GM20431 (cell line): ENCODE data around the gene KDM8.
"Not testable (repeated sequence)": the region's sequence is repeated elsewhere in the genome, so short reads cannot be mapped to it uniquely, and the experiment has no call there.

ENCODE experiments used
- in situ Hi-C: fragments of 300-500 bp; cut with MseI, MboI; formaldehyde crosslinking; loops from one replicate; pipeline ENCODE4 v1.15.0; 2020; ENCODE audit warnings: low sequenced_read_pairs; ENCODE audit not compliant: unreplicated experiment

Gene KDM8

GRCh38 chr16:27189335-27189972 lies 13.9 kb upstream of the KDM8 start:
- in situ Hi-C loops: no loop called here

- in situ Hi-C loops: no loop called here
Observed at GRCh38 chr16:27190316-27190871, 12.9 kb upstream of the KDM8 start.

- in situ Hi-C loops: no loop called here
Observed at GRCh38 chr16:27191352-27191924, 11.9 kb upstream of the KDM8 start.

- in situ Hi-C loops: no loop called here
Observed at GRCh38 chr16:27193300-27193990, 9.9 kb upstream of the KDM8 start.

GRCh38 chr16:27195076-27195741 lies 8.1 kb upstream of the KDM8 start:
- in situ Hi-C loops: no loop called here

- in situ Hi-C loops: no loop called here
Observed at GRCh38 chr16:27195941-27196595, 7.3 kb upstream of the KDM8 start.

- in situ Hi-C loops: no loop called here
Observed at GRCh38 chr16:27197004-27197403, 6.3 kb upstream of the KDM8 start.

- in situ Hi-C loops: no loop called here
Observed at GRCh38 chr16:27198451-27199234, 4.7 kb upstream of the KDM8 start.

- in situ Hi-C loops: no loop called here
Observed at GRCh38 chr16:27199235-27199586, 4.1 kb upstream of the KDM8 start.

- in situ Hi-C loops: no loop called here
Observed at GRCh38 chr16:27199736-27200135, 3.6 kb upstream of the KDM8 start.

GRCh38 chr16:27200914-27201313 lies 2.4 kb upstream of the KDM8 start:
- in situ Hi-C loops: not testable (repeated sequence)

- in situ Hi-C loops: no loop called here
Observed at GRCh38 chr16:27202923-27203506, 311 bp upstream of the KDM8 start.

- in situ Hi-C loops: no loop called here
Observed at GRCh38 chr16:27204312-27204915, 1.1 kb downstream of the KDM8 start.

GRCh38 chr16:27205423-27206065 lies 2.2 kb downstream of the KDM8 start:
- in situ Hi-C loops: no loop called here

- in situ Hi-C loops: not testable (repeated sequence)
Observed at GRCh38 chr16:27207121-27207520, 3.8 kb downstream of the KDM8 start.

- in situ Hi-C loops: no loop called here
Observed at GRCh38 chr16:27208081-27208680, 4.9 kb downstream of the KDM8 start.

- in situ Hi-C loops: no loop called here
Observed at GRCh38 chr16:27208796-27209195, 5.5 kb downstream of the KDM8 start.

GRCh38 chr16:27209591-27209990 lies 6.3 kb downstream of the KDM8 start:
- in situ Hi-C loops: no loop called here
